HG03439 (cell line): Measurements from ENCODE around the gene FOXRED2.
"Not testable (repeated sequence)": the region's sequence is repeated elsewhere in the genome, so short reads cannot be mapped to it uniquely, and the experiment has no call there.

Source experiments
- ATAC-seq: cut with Tn5 transposase; IDR thresholded peaks from one replicate; pipeline ENCODE4 v1.9.1; 2021; ENCODE audit warnings: mild to moderate bottlenecking, moderate library complexity; ENCODE audit not compliant: unreplicated experiment

The FOXRED2 gene

DNA sequence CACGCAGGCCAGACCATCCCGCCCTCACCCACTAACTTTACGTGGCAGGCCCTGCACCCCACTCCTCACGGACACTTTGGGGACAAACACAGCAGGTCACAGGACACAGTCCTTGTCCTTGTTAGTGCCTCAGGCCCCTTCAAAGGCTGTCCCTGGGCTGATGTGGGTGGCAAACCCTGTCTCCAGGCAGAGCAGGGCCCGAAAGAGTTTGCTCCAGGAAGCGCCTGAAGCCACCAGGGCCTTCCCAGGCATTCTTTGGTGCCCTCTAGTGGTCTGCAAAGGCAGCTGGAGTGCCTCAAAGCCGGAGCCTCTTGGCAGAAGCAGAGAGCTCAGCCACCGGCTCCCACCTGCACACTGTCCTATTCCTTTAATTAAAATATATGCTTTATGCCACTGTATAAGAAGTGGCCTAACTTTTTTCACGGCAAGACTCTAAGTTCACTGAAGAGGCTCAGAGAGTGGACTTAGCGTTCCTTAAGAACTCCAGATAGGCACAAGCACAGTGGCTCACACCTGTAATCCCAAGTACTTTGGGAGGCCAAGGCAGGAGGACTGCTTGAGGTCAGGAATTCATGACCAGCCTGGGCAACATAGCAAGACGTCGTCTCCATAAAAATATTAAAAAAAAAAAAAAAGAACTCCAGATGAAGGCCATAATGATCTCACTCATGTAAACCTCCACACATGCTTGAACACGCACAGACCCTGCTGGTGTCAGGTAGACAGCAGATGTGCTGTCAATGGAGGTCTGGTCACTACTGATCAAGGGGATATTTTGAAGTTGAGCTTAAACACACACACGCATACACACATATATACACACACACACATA lies 36.5 kb downstream of the FOXRED2 start:
- ATAC-seq, result no peak

DNA sequence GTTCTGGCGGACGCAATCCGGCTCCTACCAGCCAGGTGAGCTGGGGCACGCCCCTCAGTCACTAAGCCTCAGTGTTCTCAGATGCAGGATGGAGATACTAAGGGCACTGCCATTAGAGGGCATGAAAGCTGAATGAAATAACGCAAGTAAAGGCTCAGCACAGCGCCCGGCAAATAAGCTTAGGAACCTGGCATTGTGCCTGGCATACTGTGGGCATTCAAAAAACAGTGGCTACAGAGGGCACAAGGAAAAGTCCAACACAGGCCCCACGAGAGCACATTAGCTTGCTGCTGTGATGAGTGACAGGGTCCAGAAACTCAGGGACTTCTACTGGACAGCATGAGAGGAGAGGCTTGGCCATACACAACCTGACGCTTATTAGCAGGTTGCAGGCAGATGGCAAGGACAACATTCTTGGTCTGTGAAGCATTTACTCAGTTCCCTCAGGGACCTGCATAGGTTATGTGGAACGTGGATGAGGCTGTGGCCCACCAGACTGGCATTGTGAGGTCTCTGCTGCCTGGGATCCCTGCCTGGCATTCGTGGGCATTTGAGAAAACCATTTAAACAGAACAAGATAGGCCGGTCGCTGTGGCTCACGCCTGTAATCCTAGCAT lies 37.6 kb downstream of the FOXRED2 start:
- ATAC-seq, result no peak

DNA sequence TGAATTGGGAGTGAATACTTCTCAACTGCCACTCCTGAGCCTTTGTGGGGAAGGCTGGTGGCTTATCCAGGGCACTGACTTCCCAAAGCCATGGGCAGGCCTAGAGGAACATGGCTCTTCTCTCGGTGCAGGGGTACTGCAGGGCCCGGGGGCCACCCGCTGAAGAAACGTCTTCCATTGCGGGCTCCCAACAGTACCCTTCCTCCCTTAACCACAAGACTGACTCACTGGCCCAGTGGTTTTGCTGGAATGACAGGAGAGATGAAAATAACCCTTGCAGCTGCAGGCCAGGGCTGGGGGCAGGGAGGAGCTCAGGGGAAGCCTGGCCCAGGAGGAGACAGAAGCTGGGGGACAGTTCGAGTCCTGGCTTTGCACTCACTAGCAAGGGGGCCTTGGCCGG lies 38.9 kb downstream of the FOXRED2 start:
- ATAC-seq, result no peak

GRCh38 chr22:36467042-36467810 lies 39.6 kb downstream of the FOXRED2 start:
- no peak for ATAC-seq

- no peak for ATAC-seq
Measured at GRCh38 chr22:36466258-36466657, 40.6 kb downstream of the FOXRED2 start.

GRCh38 chr22:36465232-36466021 lies 41.4 kb downstream of the FOXRED2 start:
- ATAC-seq, result no peak

DNA sequence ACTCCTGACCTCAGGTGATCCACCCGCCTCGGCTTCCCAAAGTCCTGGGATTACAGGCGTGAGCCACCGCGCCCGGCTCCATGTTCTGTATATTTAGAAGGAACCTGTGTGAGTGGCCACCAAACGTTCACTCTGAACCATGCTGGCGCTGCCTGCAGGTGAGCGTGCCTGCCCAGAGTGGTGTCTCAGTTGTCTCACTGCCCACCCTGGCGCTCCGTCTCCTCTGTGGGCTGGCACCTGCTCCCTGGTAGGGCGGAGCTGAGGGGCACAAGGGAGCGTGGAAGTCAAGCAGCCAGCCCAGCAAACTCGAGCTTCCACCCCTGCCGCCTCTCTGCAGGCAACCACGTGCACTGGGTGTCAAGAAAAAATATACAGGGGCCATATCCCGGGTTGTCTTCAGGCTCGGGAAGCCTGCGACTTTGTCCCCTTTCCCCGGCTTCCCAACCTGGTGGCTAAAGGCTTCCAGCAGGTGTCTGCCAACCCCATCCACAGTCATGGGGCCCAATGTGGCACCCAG lies 42.1 kb downstream of the FOXRED2 start:
- no peak for ATAC-seq

DNA sequence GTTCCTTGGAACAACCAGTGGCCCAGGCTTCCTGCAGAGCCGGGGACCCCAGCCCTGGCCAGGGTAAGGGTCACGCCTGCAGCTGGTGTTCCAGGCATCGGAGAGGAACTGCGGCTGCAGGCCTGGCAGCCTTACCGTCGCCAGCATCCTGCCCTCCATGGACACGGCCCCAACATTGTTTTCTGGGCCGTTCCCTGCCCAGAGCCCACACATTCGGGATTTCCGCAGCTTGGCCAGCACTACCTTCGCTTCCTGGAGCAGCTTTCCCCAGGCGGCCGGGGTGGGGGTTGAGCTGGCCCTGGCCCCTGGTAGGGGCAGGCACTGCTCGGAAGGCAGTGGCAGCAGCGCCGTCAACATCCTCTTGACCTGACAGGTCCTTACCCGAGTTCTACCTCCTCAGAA lies 43.1 kb downstream of the FOXRED2 start:
- no peak for ATAC-seq

DNA sequence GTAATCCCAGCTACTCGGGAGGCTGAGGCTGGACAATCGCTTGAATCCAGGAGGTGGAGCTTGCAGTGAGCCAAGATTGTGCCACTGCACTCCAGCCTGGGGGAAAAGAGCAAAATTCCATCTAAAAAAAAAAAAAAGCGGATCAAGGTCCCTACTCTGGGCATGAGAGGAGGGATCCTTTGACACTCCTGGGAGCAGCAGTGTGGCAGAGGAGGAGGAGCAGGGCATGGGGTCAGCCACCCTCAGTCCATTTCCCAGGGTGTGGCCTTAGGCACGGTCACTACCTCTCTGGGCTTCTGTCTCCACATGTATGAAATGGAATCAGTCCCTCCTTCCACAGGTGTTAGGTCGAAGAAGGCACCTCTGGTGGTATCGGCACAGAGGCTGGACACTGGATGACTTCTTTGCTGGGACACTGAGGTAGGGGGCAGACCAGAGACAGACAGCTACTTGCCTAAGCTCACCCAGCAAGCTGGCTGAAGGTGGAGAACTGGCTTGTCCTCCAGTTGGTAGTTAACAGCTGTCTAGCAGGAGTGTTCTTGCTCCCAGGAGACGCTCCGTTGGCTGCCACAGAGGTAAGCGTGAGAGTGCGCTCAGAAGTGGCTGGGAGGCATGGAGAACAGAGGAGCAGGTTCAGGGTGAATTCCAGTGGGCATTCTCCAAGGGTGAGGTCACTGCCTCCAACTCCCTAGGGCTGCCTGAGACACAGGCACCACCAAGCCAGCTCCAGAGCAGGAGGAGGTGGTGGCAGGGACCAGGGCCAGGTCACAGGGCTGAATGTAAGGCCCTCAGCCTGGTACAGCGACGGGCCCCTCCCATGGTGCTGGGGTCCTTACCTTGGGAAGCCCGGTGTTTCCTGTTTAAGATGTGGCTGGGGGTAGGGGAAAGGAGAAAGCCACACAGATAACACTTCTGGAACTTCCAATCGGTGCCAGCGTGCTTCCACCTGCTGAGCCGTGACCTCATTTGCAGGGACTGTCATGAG lies 44.9 kb downstream of the FOXRED2 start:
- ATAC-seq, result no peak

GRCh38 chr22:36460202-36460601 lies 46.6 kb downstream of the FOXRED2 start:
- ATAC-seq, result no peak

- no peak for ATAC-seq
Measured at GRCh38 chr22:36457688-36458450, 49.0 kb downstream of the FOXRED2 start.

- no peak for ATAC-seq
Measured at GRCh38 chr22:36456464-36456845, 50.4 kb downstream of the FOXRED2 start.

- no peak for ATAC-seq
Measured at GRCh38 chr22:36455571-36456463, 51.0 kb downstream of the FOXRED2 start.

GRCh38 chr22:36454916-36455570 lies 51.8 kb downstream of the FOXRED2 start:
- peak; percentile 56 for ATAC-seq

- no peak for ATAC-seq
Measured at GRCh38 chr22:36453855-36454378, 52.9 kb downstream of the FOXRED2 start.

GRCh38 chr22:36452978-36453607 lies 53.7 kb downstream of the FOXRED2 start:
- ATAC-seq, result not testable (repeated sequence)
